ENCODE data around the gene CCDC201.

GRCh38 chr7:45919231-45919784, 46.4 kb upstream of the CCDC201 start:
- no peak for TF ChIP-seq CTCF (IDR thresholded peaks at IDR 0.05)
- no peak for TF ChIP-seq POLR2A (IDR thresholded peaks at IDR 0.05)
- no peak for TF ChIP-seq EP300 (IDR thresholded peaks at IDR 0.05)
